Measurements from ENCODE around the gene RNF130.
"Not testable (repeated sequence)": the region's sequence is repeated elsewhere in the genome, so short reads cannot be mapped to it uniquely, and the experiment has no call there.

Gene RNF130

DNA sequence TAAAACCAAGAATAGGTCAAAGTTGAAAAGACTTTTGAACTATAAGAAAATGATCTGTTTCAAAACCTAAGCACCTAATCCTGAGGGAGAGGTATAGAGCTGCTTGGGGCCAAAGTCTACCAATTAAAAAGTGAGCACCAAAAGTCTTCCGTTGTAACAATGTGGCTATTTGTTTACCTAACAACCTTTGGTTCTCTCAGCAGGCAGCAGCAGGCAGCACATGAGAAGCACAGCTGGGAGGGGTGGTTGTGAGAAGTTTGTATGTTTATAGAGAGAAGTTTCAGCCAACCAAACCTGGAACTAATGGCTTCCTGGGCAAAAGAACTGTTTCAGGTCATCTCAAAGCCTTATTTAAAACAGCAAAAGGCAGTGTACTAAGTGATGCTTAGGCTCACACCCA, 104.1 kb downstream of the RNF130 start:
- DNase-seq, result no peak

DNA sequence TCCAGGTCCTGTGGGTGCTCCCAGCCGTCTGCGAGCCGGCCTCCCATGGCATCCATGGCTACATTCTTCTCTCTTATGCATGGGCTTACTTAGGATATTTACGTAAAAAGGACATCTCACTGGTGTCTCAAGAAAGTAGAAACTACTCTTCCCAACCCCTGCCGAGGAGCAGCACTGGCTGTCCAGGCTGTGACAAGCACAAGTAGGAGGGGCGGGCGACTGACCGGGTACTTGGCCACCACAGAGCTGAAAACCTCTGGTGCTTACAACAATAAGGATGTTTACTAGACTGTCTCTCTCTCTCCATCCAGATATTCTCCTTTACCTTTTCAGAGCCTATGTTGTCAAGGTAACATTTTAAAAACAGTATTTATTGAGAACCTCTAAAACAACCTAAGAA, 107.5 kb downstream of the RNF130 start:
- no peak for DNase-seq

DNA sequence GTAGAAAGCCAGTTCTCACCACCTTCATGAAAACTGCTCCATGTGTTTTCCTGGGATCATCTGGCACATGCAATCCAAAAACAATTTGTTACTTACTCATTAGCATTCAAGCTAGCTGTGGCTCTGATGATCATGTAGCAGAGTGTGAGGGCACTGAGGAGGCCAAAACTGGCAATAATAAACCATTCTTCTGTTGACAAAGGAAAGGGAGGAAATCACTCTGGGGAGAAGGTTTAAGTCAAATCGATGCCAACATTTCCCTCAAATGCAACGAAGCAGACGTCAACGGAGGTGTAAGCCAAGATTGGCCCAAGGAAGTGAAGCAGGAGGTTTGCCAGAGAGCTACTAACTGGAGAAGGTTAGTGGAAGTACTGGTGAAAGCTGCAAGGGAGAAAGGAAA, 108.2 kb downstream of the RNF130 start:
- no peak for DNase-seq

DNA sequence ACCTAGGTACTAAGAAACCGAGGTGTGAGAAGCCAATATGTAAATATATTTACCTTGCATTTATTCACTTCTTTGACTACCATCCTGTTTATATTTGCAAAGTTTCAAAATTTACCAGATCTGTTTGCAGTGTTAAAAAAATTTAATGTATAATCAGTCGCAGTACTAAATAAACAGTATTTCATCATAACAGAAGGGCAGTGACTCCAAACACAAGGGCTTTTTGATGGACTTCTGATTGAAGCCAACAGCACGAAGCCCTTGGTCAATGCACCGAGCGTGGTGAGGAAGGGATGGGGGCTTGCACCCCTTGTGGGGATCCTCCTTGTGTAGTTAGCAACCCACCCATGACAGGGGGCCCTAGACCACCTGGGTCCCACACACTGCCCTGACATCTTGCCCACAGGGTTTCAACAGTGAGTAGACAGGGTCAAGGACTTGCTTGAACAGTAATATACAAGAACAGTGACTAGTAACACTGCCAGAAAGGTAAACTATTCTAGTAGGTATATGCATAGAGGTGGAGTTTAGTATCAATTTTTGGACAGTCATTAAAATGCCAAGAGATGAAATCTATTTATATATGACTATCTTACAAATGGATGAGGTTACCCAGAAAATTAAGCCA, 111.2 kb downstream of the RNF130 start:
- no peak for DNase-seq

DNA sequence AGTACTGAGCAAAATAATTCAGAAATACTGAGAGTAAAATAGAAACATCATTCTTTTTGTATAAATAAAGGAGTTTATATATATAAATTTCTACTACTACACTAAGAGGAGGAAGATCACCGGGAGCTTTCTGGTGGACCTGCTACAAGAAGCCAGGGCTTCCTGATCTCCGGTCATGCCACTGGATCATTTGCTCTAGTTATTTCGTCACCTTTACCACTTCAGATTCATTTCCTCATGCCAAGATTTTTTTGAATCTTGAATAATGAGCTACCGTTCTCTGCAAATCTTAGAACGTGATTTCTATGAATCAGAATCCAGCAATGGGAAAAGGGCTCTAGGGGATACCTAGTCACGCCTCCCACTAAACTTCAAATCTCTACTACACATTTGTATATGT, 111.9 kb downstream of the RNF130 start:
- DNase-seq, result no peak

DNA sequence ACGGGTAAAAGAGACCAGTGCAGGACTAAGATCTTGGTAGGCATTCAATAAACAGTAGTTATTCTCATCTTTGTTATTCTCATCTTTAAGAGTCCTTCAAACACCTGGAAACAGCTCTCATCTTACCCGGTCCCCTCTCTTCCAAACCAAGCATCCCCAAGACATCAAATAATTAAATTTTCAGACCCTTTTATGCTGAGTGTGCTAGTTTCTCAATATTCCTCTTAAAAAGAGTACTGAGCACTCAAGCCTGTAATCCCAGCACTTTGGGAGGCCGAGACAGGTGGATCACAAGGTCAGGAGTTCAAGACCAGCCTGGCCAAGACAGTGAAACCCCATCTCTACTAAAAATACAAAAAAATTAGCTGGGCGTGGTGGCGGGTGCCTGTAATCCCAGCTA, 112.4 kb downstream of the RNF130 start:
- not testable (repeated sequence) for DNase-seq

DNA sequence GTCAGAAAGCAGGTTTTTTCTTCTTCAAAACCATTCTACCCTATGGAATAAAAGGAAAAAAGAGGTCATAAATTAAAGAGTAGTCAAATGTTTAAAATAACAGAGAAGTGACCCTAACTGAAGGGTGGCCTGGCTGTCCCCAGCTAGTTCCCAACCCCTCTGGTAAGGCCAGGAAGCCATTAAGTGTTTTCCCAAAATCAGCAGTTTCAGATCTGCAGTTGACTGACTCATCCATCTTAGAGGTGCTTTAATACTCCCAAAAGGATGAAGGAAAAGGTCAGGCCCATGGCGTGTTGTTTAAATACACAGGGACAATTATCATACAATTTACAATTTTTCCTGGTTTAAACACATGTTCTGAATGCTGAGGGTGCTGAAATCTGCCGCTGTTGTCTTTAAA, 115.9 kb downstream of the RNF130 start:
- no peak for DNase-seq

DNA sequence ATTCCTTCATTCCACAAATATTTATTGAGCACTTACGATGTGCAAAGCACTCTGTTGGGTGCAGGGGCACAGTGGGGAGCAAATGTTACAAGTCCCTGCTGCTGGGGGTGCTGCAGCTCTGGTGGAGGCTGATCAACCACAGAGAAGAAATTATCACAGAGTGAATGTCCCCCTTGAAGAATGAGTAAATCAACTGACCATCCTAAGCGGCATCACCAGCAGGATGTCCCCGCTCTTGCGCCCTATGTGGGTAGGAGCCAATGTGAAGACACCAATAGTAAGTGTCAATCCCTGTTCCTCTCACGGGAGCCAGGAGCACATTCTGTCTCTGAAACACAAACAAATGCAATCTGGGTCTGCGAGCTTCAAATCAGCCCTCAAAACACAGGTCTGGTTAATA, 116.5 kb downstream of the RNF130 start:
- DNase-seq, result no peak

DNA sequence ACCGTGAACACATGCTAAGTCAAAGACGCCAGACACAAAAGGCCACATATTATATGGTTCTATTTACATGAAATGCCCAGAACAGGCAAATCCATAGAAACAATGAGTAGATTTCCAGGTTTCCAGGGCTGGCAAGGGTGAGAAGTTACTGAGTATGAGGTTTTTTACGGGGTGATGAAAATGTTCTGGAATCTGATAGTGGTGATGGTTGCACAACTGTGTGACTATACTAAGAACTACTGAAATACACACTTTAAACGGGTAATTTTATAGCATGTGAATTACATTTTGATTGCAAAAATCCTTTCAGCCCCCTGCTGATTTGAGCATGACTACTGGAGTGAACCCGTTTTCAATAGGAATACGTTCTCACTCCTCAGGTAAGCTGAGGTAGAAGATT, 117.1 kb downstream of the RNF130 start:
- DNase-seq, result no peak

DNA sequence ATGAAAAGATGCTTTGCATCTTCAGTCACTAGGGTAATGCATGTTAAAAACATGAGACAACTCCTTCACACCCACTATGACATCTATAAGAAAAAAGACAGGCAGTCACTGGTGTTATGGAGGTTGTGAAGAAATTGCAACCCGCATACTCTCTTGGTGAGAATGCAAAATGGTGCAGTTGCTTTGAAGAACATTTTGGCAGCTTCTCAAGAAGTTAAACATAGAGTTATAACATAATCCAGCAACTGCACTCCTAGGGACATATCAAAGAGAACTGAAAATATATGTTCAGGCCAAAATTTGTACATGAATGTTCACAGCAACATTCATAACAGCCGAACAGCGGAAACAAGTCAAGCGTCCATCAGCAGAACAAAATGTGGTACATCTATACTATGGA, 117.6 kb downstream of the RNF130 start:
- no peak for DNase-seq

DNA sequence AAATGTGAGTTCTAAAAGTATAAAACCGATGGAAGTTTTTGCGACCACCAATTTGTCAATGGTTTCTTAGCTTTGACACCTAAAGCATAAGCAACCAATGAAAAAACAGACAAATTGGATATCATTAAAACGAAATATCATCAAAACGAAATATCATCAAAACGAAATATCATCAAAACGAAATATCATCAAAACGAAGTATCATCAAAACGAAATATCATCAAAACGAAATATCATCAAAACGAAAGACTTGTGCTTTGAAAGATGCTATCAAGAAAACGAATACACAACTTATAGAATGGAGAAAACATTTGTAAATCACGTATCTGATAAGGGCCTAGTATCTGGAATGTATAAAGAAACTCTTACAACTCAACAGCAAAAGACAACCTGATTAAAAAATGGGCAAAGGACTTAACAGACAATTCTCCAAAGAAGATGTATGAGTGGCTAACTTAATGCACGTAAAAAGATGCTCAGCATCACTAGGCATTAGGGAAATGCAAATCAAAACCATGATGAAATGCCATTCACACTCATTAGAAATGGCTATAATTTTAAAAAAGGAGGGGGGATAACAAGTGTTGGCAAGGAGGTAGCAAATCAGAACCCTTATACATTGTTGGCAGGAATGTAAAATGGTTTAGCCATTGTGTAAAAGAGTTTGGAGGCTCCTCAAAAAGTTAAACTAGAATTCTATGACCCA, 134.4 kb downstream of the RNF130 start:
- DNase-seq, result no peak

DNA sequence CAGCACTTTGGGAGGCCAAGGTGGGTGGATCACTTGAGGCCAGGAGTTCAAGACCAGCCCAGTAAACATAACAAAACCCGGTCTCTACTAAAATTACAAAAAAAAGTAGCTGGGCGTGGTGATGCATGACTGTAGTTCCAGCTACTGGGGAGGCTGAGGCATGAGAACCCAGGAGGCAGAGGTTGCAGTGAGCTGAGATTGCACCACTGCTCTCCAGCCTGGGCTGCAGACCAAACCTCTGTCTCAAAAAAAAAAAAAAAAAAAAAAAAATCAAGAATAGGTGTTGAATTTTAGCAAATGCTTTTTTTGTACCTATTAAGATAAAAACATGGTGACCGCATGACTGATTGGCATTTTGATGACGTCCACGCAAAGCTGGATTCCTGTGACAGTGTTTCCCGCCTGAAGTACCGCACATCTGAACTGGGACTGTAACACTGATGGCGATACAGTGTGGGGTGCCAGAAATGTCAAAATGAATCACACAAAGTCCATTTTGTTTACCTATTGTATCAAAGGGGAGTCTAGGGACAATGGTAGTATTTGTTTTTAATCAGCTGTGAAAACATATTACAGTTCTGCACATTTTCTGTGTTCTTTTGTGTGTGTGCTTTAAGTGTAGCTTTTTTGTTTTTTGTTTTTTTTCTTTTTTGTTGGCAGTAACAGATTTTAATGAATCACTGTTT, 140.6 kb downstream of the RNF130 start:
- no peak for DNase-seq

DNA sequence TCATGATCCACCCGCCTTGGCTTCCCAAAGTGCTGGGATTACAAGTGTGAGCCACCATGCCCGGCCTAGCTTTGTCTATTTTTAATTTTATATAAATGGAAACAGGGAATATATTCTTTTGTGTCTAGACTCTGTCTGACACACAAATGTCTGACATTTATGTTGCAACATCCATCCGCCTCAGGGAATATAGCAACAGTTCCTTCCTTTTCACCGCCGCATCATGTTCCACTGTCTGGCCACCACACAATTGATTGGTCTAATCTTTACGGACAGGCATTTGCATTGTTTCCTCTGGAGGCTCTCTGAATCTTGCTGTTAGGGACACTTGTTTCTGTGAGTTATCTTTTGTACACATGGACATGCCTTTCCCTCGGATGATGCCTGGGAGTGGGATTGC, 143.7 kb downstream of the RNF130 start:
- DNase-seq, result no peak

DNA sequence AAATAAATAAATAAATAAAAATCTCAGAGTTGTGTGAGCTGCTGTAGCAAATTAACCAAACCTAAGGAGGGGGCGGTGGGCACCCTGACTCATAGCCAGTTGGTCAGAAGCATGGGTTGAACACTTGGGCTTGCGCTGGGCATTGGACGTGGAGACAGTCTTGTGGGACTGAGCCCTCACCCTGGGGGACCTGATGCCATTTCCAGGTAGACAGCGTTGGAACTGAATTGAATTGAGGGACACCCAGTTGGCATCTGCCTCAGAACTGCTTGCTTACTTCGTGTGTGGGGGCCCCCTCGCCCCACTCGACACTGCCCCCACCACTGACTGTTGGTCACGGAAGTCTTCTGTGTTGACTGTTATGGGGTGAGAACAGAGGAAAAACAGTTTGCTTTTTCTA, 144.9 kb downstream of the RNF130 start:
- DNase-seq, result no peak

DNA sequence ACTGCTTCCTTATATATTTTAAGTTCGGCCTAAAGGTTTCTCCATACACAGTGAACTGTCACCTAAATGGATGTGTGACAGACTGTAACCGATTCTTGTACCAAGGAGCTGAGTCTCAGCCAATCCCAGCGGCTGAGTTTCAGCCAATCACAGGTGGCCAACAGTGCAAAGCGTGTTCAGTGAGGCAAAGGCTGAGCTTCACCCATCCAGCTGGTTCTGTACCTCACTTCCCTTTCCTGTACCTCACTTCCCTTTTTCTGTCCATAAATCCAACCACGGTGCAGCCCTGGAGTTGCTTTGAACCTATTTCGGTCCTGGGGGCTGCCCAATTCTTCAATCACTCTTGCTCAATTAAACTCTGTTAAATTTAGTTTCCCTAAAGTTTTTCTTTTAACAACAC, 148.1 kb downstream of the RNF130 start:
- no peak for DNase-seq

DNA sequence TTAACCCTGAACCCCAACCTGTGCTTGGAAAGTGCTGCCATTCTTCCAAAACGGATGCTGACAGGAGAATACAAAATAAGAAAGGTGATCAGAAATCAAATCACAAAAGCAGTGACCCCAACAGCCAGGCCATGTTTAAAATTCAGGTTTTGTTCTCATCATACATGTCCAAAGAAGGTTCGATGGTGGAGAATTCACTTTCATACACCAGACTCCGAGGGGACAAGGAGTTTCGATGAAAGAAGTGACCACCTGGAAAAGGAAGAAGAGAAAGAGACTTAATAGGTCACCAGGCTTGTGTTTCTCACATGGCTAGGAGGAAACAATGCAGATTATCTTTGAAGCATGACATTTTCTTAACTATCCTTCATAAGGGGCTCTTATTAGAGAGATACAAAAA, 151.4 kb downstream of the RNF130 start:
- DNase-seq, result no peak

DNA sequence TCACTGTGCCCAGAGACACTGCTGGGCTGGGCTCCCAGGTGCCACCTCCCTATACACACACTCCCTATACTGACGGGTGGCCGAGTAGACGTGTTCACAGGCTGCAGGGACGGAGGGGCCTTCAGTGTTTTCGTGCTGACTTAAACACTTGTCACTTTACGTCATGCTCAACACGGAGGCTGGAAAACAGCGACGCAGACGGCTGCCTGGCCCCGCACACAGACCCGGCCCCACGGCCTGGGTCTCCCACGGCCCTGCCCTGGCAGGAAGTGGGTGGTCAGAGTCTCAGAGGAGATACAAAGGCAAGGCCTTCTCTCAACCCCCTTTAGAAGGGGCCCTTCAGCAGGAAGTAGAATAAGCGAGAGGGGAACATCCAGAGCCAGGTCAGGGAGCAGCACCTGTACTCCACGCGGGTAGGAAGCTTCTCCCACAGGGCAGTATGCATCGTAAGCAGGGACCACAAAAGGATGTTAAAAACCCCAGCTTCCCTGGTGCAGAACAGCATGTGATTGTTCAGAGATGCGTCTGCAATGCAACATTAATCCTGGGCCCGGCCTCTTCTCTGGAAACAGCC, 152.0 kb downstream of the RNF130 start:
- DNase-seq, result no peak

DNA sequence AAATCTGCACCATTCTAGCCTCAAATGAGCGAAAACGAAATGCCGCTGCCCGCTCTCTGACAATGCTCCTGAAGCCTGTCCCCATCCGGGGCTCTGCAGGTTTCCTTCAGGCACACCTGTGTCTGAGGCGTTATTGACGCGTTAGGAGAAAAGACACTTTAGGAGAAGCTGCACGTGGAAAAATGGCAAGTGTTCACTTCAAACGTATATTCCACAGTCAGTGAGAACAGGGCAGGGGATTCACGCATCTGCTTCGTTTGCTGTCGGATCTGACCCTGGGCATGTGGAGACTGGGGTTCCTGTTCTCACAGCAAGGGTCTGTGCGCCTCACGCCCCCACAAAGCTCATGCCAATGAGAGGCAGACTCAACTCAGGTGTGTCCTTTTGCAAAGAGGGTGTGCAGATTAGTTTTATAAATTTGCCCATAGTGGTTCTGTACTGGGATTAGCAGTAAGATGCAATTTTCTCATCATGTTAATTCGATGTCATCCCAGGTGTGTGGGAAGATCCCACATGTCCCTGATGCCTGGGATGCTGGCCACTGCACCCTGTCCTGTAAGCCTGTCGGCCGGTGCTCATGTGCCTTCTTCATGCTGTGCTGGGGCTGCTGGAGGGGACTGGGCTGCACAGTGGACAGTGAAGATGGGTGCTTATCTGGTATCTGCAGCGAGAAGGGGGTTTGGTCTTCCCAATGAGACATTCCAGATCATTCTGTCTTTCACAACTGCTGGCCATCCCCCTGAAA, 152.6 kb downstream of the RNF130 start:
- no peak for DNase-seq

DNA sequence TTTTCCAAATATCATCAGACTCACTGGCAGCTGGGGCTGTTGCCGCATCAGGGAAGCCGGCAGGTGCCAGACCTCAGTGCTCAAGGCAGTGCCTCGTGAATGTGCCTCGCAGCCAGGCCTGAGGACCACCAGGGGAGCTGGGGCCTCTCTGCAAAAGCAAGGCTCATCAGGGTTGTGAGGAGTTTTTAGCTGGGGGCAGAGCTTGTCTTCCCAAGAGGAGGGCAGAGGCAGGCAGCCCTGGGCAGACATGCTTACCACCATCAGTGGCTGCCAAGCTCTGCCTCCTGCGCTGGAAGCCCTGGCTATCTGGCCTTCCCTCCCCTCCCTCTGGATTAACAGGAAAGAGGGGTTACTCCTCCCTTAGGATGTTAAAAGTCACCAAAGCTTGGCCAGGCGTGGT, 155.0 kb downstream of the RNF130 start:
- DNase-seq, result no peak

DNA sequence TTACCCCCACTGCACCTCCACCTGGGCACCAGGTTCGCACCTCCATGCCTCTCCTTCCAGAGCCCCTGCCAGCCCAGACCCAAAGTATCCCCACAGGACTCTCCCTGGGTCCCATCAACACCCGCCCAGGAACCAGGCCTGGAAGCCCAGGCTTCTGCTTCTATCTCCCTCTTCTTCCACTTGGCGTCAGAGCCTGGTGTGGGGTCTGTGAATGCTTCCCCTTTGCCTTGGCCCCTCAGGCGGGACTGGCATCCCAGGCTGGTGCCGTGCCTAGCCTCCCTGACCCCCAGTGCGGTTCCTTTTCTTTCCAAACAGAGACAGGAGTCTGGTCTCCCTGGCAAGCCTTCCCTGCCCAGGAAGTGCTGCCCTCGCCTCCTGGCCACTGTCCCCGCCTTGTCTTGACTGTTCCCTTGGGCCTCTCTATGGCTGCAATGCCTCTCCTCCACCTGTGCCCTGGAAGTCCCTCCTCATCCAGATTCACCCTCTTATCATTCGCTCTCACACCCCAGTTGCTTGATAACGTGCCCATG, 156.1 kb downstream of the RNF130 start:
- DNase-seq, result no peak

DNA sequence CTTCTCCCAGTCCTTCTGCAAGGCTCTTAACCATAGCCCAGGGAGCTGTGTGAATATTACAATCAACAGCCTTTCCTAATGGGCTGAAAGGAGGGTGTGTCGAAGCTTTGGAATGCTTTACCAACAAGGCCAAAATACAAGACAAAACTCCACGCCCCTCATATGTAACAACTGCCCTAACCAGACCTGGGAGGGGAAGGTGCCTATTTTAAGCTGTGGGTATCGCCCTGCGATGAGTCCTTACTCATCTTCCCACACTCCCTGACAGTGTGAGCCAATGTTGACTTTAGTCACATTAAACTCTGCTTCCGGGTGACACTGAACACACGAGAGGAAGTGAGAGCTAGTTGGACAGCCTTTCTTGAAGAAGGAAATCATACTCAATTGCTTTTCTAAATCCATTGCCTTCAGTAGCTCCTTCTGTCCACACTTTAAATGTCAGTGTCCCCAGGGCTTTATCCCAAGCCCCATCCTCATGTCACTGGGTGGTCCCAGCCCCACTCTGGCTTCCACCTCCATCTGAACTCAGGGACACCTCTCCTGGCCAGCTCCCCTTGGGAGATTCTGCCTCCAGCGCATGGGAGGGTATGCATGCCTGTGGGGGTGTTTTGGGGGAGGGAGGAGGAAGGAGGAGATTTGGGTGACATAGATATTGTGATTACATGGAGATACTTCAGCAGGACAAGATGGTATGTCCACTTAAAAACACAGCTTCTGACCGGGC, 157.4 kb downstream of the RNF130 start:
- DNase-seq, result no peak

DNA sequence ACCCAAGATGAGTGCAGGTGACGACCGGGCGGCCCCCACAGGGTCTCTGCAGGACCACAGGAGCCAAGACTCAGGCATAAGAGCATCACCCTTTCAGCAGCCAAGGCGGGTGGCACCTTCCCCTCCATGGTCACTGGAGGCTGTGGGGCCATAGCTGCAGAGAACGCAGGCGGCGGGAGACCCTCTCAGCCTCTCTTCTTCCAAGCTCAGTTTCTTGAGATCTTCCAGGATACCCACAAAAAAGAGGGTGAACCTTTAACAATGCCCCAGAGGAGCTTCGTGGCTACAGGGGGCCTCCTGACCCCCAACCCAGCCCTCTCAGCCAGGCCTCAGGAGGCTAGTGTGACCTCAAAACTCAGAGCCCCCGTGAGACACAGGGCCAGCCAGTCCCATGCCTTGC, 158.1 kb downstream of the RNF130 start:
- no peak for DNase-seq
